ENCODE measurements around the gene FGFBP1. TPM values are rescaled to one million over a fixed set of nuclear protein-coding genes. Genes with fewer than 3 reads are reported as not detected.

FGFBP1 gene
- total RNA-seq, 2 experiments from 2014 or later: not detected

DNA sequence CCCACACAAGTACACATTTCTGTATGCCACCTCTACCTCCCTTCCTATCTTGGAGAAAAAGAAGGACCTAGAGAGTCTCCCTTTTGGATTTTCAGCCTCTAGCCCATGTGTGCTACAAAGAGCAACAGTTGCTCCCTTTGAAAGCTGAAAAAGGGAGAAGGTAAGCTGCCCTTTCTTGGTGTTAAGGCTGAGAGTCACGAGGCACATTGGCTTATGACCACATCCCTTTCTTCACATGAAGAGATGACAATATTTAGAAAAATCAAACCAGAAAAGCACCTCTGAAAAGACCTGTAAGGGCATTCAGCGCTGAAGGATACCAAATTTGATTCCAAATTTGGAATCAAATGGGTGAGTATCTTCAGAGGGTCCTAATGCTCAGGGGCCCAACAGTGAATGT, 6.4 kb upstream of the FGFBP1 start:
- Histone ChIP-seq H3K9me3 (ENCODE audit: control insufficient read depth in 1 of 2, insufficient read depth in 1 of 2, low read length in 2 of 2) (no peaks in the 10 kb centered on the region), H3K27ac (ENCODE audit: low read depth in 1 of 2, low read length in 2 of 2) (no peak overlapping the region), H3K4me3 (ENCODE audit: low read length) (no peak overlapping the region), H3K36me3 (ENCODE audit: insufficient read depth, low read length) (no peaks in the 10 kb centered on the region), H3K4me1 (ENCODE audit: insufficient read depth, low read length) (no peaks in the 10 kb centered on the region), H3K27me3 (ENCODE audit: control insufficient read depth in 1 of 2, insufficient read depth in 2 of 2, low read length in 2 of 2) (no peaks in the 10 kb centered on the region)
- DNase-seq: peak in 1 of 14 experiments; percentile 8
- no peaks in the 10 kb centered on the region for H3K36me3 Mint-ChIP-seq (ENCODE audit: low read depth)
- no peaks in the 10 kb centered on the region for H3K4me1 Mint-ChIP-seq (ENCODE audit: low read depth)
- no peaks in the 10 kb centered on the region for H3K27me3 Mint-ChIP-seq
- intact Hi-C loops (cut with DNase I, micrococcal nuclease): no loop called here
- TF ChIP-seq, protein P1, sequence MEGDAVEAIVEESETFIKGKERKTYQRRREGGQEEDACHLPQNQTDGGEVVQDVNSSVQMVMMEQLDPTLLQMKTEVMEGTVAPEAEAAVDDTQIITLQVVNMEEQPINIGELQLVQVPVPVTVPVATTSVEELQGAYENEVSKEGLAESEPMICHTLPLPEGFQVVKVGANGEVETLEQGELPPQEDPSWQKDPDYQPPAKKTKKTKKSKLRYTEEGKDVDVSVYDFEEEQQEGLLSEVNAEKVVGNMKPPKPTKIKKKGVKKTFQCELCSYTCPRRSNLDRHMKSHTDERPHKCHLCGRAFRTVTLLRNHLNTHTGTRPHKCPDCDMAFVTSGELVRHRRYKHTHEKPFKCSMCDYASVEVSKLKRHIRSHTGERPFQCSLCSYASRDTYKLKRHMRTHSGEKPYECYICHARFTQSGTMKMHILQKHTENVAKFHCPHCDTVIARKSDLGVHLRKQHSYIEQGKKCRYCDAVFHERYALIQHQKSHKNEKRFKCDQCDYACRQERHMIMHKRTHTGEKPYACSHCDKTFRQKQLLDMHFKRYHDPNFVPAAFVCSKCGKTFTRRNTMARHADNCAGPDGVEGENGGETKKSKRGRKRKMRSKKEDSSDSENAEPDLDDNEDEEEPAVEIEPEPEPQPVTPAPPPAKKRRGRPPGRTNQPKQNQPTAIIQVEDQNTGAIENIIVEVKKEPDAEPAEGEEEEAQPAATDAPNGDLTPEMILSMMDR (IDR thresholded peaks at IDR 0.05): no peak
- ATAC-seq (ENCODE audit: poor library complexity): no peak
- H3K9me3 Mint-ChIP-seq: no peaks in the 10 kb centered on the region
- no peak overlapping the region for H3K27ac Mint-ChIP-seq
- ChIA-PET CTCF (no interaction called here), POLR2A (no interaction called here)
- H3K4me3 Mint-ChIP-seq: no peak overlapping the region

DNA sequence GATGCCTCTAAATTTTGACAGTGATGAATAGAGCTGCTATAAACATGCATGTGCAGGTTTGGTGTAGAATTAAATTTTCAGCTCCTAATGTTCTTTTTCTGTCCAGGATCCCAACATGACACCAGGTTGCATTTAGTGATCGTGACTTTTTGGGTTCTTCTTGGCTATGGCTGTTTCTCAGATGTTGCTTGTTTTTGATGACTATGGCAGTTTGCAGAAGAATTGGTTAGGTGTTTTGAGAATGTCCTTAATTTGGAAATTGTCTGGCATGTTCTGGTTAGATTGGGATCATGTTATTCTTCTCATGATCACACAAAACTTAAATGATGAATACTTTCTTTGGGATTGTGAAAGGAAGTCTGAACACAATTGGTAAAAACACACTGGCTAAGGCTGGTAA, 3.7 kb upstream of the FGFBP1 start:
- Mint-ChIP-seq H3K4me3 (no peak overlapping the region), H3K27me3 (peaks cover 14% of the 10 kb centered on the region), H3K4me1 (ENCODE audit: low read depth) (no peaks in the 10 kb centered on the region), H3K36me3 (ENCODE audit: low read depth) (no peaks in the 10 kb centered on the region), H3K9me3 (no peaks in the 10 kb centered on the region), H3K27ac (no peak overlapping the region)
- TF ChIP-seq, protein P1 (IDR thresholded peaks at IDR 0.05): no peak
- Histone ChIP-seq H3K36me3 (ENCODE audit: insufficient read depth, low read length) (no peaks in the 10 kb centered on the region), H3K4me3 (ENCODE audit: low read length) (no peak overlapping the region), H3K27ac (ENCODE audit: low read depth in 1 of 2, low read length in 2 of 2) (no peak overlapping the region), H3K27me3 (ENCODE audit: control insufficient read depth in 1 of 2, insufficient read depth in 2 of 2, low read length in 2 of 2) (no peaks in the 10 kb centered on the region), H3K9me3 (ENCODE audit: control insufficient read depth in 1 of 2, insufficient read depth in 1 of 2, low read length in 2 of 2) (no peaks in the 10 kb centered on the region), H3K4me1 (ENCODE audit: insufficient read depth, low read length) (no peaks in the 10 kb centered on the region)
- ChIA-PET CTCF (no interaction called here), POLR2A (no interaction called here)
- no peak for ATAC-seq (ENCODE audit: poor library complexity)
- no peak for DNase-seq
- intact Hi-C loops (cut with DNase I, micrococcal nuclease): no loop called here

DNA sequence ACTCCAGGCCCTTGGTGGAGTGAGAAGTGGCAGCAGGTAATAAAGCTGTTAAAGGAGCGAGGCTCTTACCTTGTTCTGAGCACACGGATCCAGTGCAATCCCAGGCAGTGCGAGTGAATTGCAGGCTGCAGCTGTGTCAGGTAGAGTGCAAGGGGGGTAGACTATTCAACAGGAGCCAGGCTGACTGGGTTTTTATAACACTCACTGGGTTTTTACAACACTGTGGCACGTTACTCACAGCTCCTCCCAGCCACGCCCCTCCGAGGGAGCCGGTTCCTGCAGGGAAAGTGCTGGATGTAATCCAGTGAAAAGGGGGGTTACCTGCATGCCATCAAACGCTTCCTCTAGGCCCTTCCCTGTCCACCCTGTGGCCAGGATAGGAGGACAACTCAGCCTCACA, 358 bp downstream of the FGFBP1 start:
- Mint-ChIP-seq H3K27me3 (peaks cover 22% of the 10 kb centered on the region), H3K4me3 (no peak overlapping the region)
- CTCF ChIA-PET: no interaction called here

More for the DNA sequence above, 358 bp downstream of the FGFBP1 start:
- Mint-ChIP-seq H3K9me3 (no peaks in the 10 kb centered on the region), H3K36me3 (ENCODE audit: low read depth) (no peaks in the 10 kb centered on the region), H3K27ac (no peak overlapping the region), H3K4me1 (ENCODE audit: low read depth) (no peaks in the 10 kb centered on the region)
- Histone ChIP-seq H3K36me3 (ENCODE audit: insufficient read depth, low read length) (no peaks in the 10 kb centered on the region), H3K27ac (ENCODE audit: low read depth in 1 of 2, low read length in 2 of 2) (no peak overlapping the region), H3K9me3 (ENCODE audit: control insufficient read depth in 1 of 2, insufficient read depth in 1 of 2, low read length in 2 of 2) (no peaks in the 10 kb centered on the region), H3K4me1 (ENCODE audit: insufficient read depth, low read length) (no peaks in the 10 kb centered on the region), H3K4me3 (ENCODE audit: low read length) (no peak overlapping the region), H3K27me3 (ENCODE audit: control insufficient read depth in 1 of 2, insufficient read depth in 2 of 2, low read length in 2 of 2) (no peaks in the 10 kb centered on the region)
- TF ChIP-seq, protein P1 (IDR thresholded peaks at IDR 0.05): no peak
- ATAC-seq (ENCODE audit: poor library complexity) (no peak), DNase-seq (no peak)
- POLR2A ChIA-PET: no interaction called here
- intact Hi-C loops (cut with DNase I, micrococcal nuclease): no loop called here
